GF-D8 (cell line): ENCODE data around the gene CIDEB.
"Not testable (repeated sequence)": the region's sequence is repeated elsewhere in the genome, so short reads cannot be mapped to it uniquely, and the experiment has no call there.

ENCODE experiments used
- DNase-seq: peaks from one replicate; lab custom pipeline; 2025; lab: John Stamatoyannopoulos, UW

Gene CIDEB

GRCh38 chr14:24307575-24308341 lies at the start of gene CIDEB:
TSS of gene CIDEB (minus strand) at chr14:24307977. CDS start at chr14:24307858, 119 bp downstream.
- DNase-seq = no peak

GRCh38 chr14:24356208-24356607 lies 48.4 kb upstream of the CIDEB start:
- DNase-seq = no peak

GRCh38 chr14:24355009-24355408 lies 47.2 kb upstream of the CIDEB start:
- DNase-seq = no peak

- not testable (repeated sequence) for DNase-seq
Observed at GRCh38 chr14:24354482-24354825, 46.7 kb upstream of the CIDEB start.

GRCh38 chr14:24353559-24354481 lies 46.0 kb upstream of the CIDEB start:
- no peak for DNase-seq

- DNase-seq = no peak
Observed at GRCh38 chr14:24351517-24351916, 43.7 kb upstream of the CIDEB start.

- DNase-seq = no peak
Observed at GRCh38 chr14:24349742-24350141, 42.0 kb upstream of the CIDEB start.

- DNase-seq = no peak
Observed at GRCh38 chr14:24348186-24348585, 40.4 kb upstream of the CIDEB start.

- no peak for DNase-seq
Observed at GRCh38 chr14:24347134-24347533, 39.4 kb upstream of the CIDEB start.

GRCh38 chr14:24343795-24344660 lies 36.3 kb upstream of the CIDEB start:
- DNase-seq = no peak

- DNase-seq = no peak
Observed at GRCh38 chr14:24342889-24343288, 35.1 kb upstream of the CIDEB start.

GRCh38 chr14:24340606-24341005 lies 32.8 kb upstream of the CIDEB start:
- DNase-seq = no peak

- no peak for DNase-seq
Observed at GRCh38 chr14:24339284-24340151, 31.7 kb upstream of the CIDEB start, which contains the start of gene RIPK3. TSS of gene RIPK3 (minus strand) at chr14:24339991. CDS start at chr14:24339826, 165 bp downstream.

- no peak for DNase-seq
Observed at GRCh38 chr14:24338843-24339242, 31.1 kb upstream of the CIDEB start.

GRCh38 chr14:24337824-24338175 lies 30.0 kb upstream of the CIDEB start:
- no peak for DNase-seq

GRCh38 chr14:24337144-24337823 lies 29.5 kb upstream of the CIDEB start:
- no peak for DNase-seq

- DNase-seq = no peak
Observed at GRCh38 chr14:24335461-24336171, 27.8 kb upstream of the CIDEB start.

GRCh38 chr14:24334431-24335291 lies 26.9 kb upstream of the CIDEB start, which contains the start of gene ADCY4:
TSS of gene ADCY4 (minus strand) at chr14:24335071. CDS start at chr14:24334652, 419 bp downstream.
- DNase-seq = no peak
